ENCODE measurements around the gene LIN37.

GRCh38 chr19:35768082-35768421 is 19.7 kb downstream of the LIN37 start:
- TF ChIP-seq, protein P1, sequence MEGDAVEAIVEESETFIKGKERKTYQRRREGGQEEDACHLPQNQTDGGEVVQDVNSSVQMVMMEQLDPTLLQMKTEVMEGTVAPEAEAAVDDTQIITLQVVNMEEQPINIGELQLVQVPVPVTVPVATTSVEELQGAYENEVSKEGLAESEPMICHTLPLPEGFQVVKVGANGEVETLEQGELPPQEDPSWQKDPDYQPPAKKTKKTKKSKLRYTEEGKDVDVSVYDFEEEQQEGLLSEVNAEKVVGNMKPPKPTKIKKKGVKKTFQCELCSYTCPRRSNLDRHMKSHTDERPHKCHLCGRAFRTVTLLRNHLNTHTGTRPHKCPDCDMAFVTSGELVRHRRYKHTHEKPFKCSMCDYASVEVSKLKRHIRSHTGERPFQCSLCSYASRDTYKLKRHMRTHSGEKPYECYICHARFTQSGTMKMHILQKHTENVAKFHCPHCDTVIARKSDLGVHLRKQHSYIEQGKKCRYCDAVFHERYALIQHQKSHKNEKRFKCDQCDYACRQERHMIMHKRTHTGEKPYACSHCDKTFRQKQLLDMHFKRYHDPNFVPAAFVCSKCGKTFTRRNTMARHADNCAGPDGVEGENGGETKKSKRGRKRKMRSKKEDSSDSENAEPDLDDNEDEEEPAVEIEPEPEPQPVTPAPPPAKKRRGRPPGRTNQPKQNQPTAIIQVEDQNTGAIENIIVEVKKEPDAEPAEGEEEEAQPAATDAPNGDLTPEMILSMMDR (IDR thresholded peaks at IDR 0.05; ENCODE audit: insufficient read depth, low read length, poor library complexity, severe bottlenecking), result no peak
- no peak for TF ChIP-seq EZH2phosphoT487 (conservative IDR thresholded peaks at IDR 0.05; ENCODE audit: low read length)
